Stimulated activated CD8-positive, alpha-beta memory T cell treated with anti-CD3 and anti-CD28 coated beads, Interleukin-12 subunit alpha, Interleukin-12 subunit beta, amount 100 ng/mL, for 4 hours (primary cell): ENCODE results near the gene CMTM8.
A peak's percentile ranks its signal among the peaks of the same experiment; 100 is the strongest.
"Not testable (repeated sequence)": the region's sequence is repeated elsewhere in the genome, so short reads cannot be mapped to it uniquely, and the experiment has no call there.

ENCODE experiments used
- DNase-seq: peaks from one replicate; pipeline ENCODE4 v3.0.0-alpha.2; 2020; ENCODE audit warnings: low read depth

Gene CMTM8

GRCh38 chr3:32238453-32239306, at the start of gene CMTM8:
CMTM8 (plus strand) TSS chr3:32238680; CDS start chr3:32238973, 293 bp downstream.
- DNase-seq: peak; percentile 36

- no peak for DNase-seq
Measured at GRCh38 chr3:32189693-32190092, 48.8 kb upstream of the CMTM8 start.

- not testable (repeated sequence) for DNase-seq
Measured at GRCh38 chr3:32190556-32190955, 47.9 kb upstream of the CMTM8 start.

- DNase-seq: no peak
Measured at GRCh38 chr3:32193101-32193500, 45.4 kb upstream of the CMTM8 start.

- no peak for DNase-seq
Measured at GRCh38 chr3:32194653-32195052, 43.8 kb upstream of the CMTM8 start.

GRCh38 chr3:32195995-32196540, 42.4 kb upstream of the CMTM8 start:
- DNase-seq: no peak

- DNase-seq: no peak
Measured at GRCh38 chr3:32197991-32198390, 40.5 kb upstream of the CMTM8 start.

- DNase-seq: no peak
Measured at GRCh38 chr3:32198714-32199113, 39.8 kb upstream of the CMTM8 start.

GRCh38 chr3:32200490-32200889, 38.0 kb upstream of the CMTM8 start:
- DNase-seq: no peak

- no peak for DNase-seq
Measured at GRCh38 chr3:32200992-32201758, 37.3 kb upstream of the CMTM8 start.

- DNase-seq: no peak
Measured at GRCh38 chr3:32202496-32202895, 36.0 kb upstream of the CMTM8 start.

GRCh38 chr3:32203854-32204253, 34.6 kb upstream of the CMTM8 start:
- DNase-seq: no peak

GRCh38 chr3:32208447-32208846, 30.0 kb upstream of the CMTM8 start:
- no peak for DNase-seq

GRCh38 chr3:32215185-32215584, 23.3 kb upstream of the CMTM8 start:
- no peak for DNase-seq

- no peak for DNase-seq
Measured at GRCh38 chr3:32216172-32216783, 22.2 kb upstream of the CMTM8 start.

- DNase-seq: no peak
Measured at GRCh38 chr3:32217339-32217738, 21.1 kb upstream of the CMTM8 start.

- DNase-seq: no peak
Measured at GRCh38 chr3:32219537-32219936, 18.9 kb upstream of the CMTM8 start.

GRCh38 chr3:32220006-32220405, 18.5 kb upstream of the CMTM8 start:
- DNase-seq: no peak

GRCh38 chr3:32222950-32223349, 15.5 kb upstream of the CMTM8 start:
- DNase-seq: no peak

GRCh38 chr3:32224016-32224516, 14.4 kb upstream of the CMTM8 start:
- DNase-seq: no peak

- no peak for DNase-seq
Measured at GRCh38 chr3:32226875-32227500, 11.5 kb upstream of the CMTM8 start.

- not testable (repeated sequence) for DNase-seq
Measured at GRCh38 chr3:32228743-32229142, 9.7 kb upstream of the CMTM8 start.
